ENCODE measurements around the gene SNAP91. TPM values are rescaled to one million over a fixed set of nuclear protein-coding genes. Genes with fewer than 3 reads are reported as not detected.

SNAP91 gene
- total RNA-seq, 2 experiments from 2014 or later = not detected

GRCh38 chr6:83509441-83509840 lies 199.5 kb downstream of the SNAP91 start:
- Mint-ChIP-seq H3K9me3 (no peaks in the 10 kb centered on the region), H3K27ac (no peak overlapping the region), H3K36me3 (no peaks in the 10 kb centered on the region), H3K4me1 (peaks cover 7% of the 10 kb centered on the region), H3K27me3 (peaks cover 33% of the 10 kb centered on the region), H3K4me3 (no peak overlapping the region)
- DNase-seq = no peak
- ATAC-seq (ENCODE audit: low read depth) = no peak
- POLR2A ChIA-PET = no interaction called here

- H3K4me3 Mint-ChIP-seq = no peak overlapping the region
- POLR2A ChIA-PET = no interaction called here
Measured at GRCh38 chr6:83505356-83505755, 203.5 kb downstream of the SNAP91 start.

More at GRCh38 chr6:83505356-83505755, 203.5 kb downstream of the SNAP91 start:
- H3K36me3 Mint-ChIP-seq = no peaks in the 10 kb centered on the region
- no peak for DNase-seq
- no peak overlapping the region for H3K27ac Mint-ChIP-seq
- H3K9me3 Mint-ChIP-seq = peaks cover 3% of the 10 kb centered on the region
- ATAC-seq (ENCODE audit: low read depth) = no peak
- H3K4me1 Mint-ChIP-seq = no peaks in the 10 kb centered on the region
- H3K27me3 Mint-ChIP-seq = no peaks in the 10 kb centered on the region

Other genes starting within 250 kb of the SNAP91 start
- under 1 TPM; 0.28 to 0.31 TPM for gene PRSS35, start 196.6 kb downstream of the SNAP91 start, total RNA-seq
- gene RIPPLY2, start 144.3 kb upstream of the SNAP91 start, total RNA-seq = not detected
- gene CYB5R4, start 150.6 kb upstream of the SNAP91 start, total RNA-seq = 10 to 100 TPM; 28.9 to 30.4 TPM